Measurements from ENCODE around the gene SLC6A4.

GRCh38 chr17:30199600-30199999, 35.9 kb downstream of the SLC6A4 start:
- TF ChIP-seq CTCF (conservative IDR thresholded peaks at IDR 0.05; ENCODE audit: low read depth, low read length) = no peak
- no peak for TF ChIP-seq EZH2 (IDR thresholded peaks at IDR 0.05; ENCODE audit: borderline replicate concordance, low read depth, low read length, poor library complexity, severe bottlenecking)
